ENCODE data around the gene NGEF. TPM values are rescaled to one million over a fixed set of nuclear protein-coding genes. Genes with fewer than 3 reads are reported as not detected.

The NGEF gene
- total and polyA plus RNA-seq, 3 donors from 2014 or later: 7.9 to 28.7 (median 15.6) TPM

- no peaks in the 10 kb centered on the region for H3K27me3 ChIP-seq
- no peak overlapping the region for H3K4me3 ChIP-seq
- TF ChIP-seq CTCF (IDR thresholded peaks at IDR 0.05) (no peak), POLR2A (IDR thresholded peaks at IDR 0.05) (no peak)
- 83% methylated on average over 2 of the region's 2 CpGs for WGBS, 2 donors
- no peaks in the 10 kb centered on the region for H3K36me3 ChIP-seq (ENCODE audit: low read depth, missing control alignments)
- intact Hi-C loops (cut with DNase I; ENCODE audit: low total_unique reads): no loop called here
- H3K4me1 ChIP-seq: no peaks in the 10 kb centered on the region
- no peak overlapping the region for H3K27ac ChIP-seq
- DNase-seq: no peak
- H3K9me3 ChIP-seq: no peaks in the 10 kb centered on the region
Observed at GRCh38 chr2:233037078-233037477, 24.0 kb upstream of the NGEF start.

- intact Hi-C loops (cut with DNase I; ENCODE audit: low total_unique reads): no loop called here
- DNase-seq: no peak
- WGBS, 2 donors: 91 to 92% methylated on average over 12 of the region's 12 CpGs
- Histone ChIP-seq H3K4me1 (no peaks in the 10 kb centered on the region), H3K27ac (no peak overlapping the region), H3K4me3 (no peak overlapping the region), H3K9me3 (no peaks in the 10 kb centered on the region), H3K36me3 (ENCODE audit: low read depth, missing control alignments) (no peaks in the 10 kb centered on the region), H3K27me3 (no peaks in the 10 kb centered on the region)
- TF ChIP-seq CTCF (IDR thresholded peaks at IDR 0.05) (no peak), POLR2A (IDR thresholded peaks at IDR 0.05) (no peak)
Observed at GRCh38 chr2:233036162-233036838, 23.2 kb upstream of the NGEF start.

GRCh38 chr2:233035426-233036161, 22.5 kb upstream of the NGEF start:
- no peak for DNase-seq
- TF ChIP-seq CTCF (IDR thresholded peaks at IDR 0.05) (no peak), POLR2A (IDR thresholded peaks at IDR 0.05) (no peak)
- WGBS, 2 donors: 88% methylated on average over 20 to 23 of the region's 23 CpGs

GRCh38 chr2:233034091-233034882, 21.2 kb upstream of the NGEF start:
- TF ChIP-seq CTCF (IDR thresholded peaks at IDR 0.05) (no peak), POLR2A (IDR thresholded peaks at IDR 0.05) (no peak)
- H3K9me3 ChIP-seq: no peaks in the 10 kb centered on the region
- no peak for DNase-seq
- H3K36me3 ChIP-seq (ENCODE audit: low read depth, missing control alignments): no peaks in the 10 kb centered on the region
- H3K27me3 ChIP-seq: no peaks in the 10 kb centered on the region
- intact Hi-C loops (cut with DNase I; ENCODE audit: low total_unique reads): no loop called here
- no peak overlapping the region for H3K27ac ChIP-seq
- no peak overlapping the region for H3K4me3 ChIP-seq
- no peaks in the 10 kb centered on the region for H3K4me1 ChIP-seq
- 88 to 97% methylated on average over 3 to 36 of the region's 37 CpGs for WGBS, 2 donors

More at GRCh38 chr2:233035426-233036161, 22.5 kb upstream of the NGEF start:
- H3K36me3 ChIP-seq (ENCODE audit: low read depth, missing control alignments): no peaks in the 10 kb centered on the region
- H3K4me3 ChIP-seq: no peak overlapping the region
- intact Hi-C loops (cut with DNase I; ENCODE audit: low total_unique reads): no loop called here
- no peaks in the 10 kb centered on the region for H3K27me3 ChIP-seq
- no peaks in the 10 kb centered on the region for H3K9me3 ChIP-seq
- H3K27ac ChIP-seq: no peak overlapping the region
- H3K4me1 ChIP-seq: no peaks in the 10 kb centered on the region
